ENCODE measurements around the gene DHX35. TPM values are rescaled to one million over a fixed set of nuclear protein-coding genes. Genes with fewer than 3 reads are reported as not detected.

Gene DHX35
- total and polyA plus RNA-seq, 2 of the 13 experiments (the other 11 are each of a cell fraction or from before 2014, with no cell fraction given): 25.8 to 28.7 TPM

GRCh38 chr20:39013662-39014109 lies 51.5 kb downstream of the DHX35 start (continued):
- TF ChIP-seq, protein P1, sequence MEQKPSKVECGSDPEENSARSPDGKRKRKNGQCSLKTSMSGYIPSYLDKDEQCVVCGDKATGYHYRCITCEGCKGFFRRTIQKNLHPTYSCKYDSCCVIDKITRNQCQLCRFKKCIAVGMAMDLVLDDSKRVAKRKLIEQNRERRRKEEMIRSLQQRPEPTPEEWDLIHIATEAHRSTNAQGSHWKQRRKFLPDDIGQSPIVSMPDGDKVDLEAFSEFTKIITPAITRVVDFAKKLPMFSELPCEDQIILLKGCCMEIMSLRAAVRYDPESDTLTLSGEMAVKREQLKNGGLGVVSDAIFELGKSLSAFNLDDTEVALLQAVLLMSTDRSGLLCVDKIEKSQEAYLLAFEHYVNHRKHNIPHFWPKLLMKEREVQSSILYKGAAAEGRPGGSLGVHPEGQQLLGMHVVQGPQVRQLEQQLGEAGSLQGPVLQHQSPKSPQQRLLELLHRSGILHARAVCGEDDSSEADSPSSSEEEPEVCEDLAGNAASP (CRISPR knock-in tag; IDR thresholded peaks at IDR 0.05; ENCODE audit: borderline replicate concordance): no peak
- TF ChIP-seq DNMT3B (CRISPR knock-in tag; conservative IDR thresholded peaks at IDR 0.05): no peak
- peak; percentile 78; the same call in 1 of the 2 replicates for TF ChIP-seq ZNF614 (CRISPR knock-in tag; IDR thresholded peaks at IDR 0.05; ENCODE audit: borderline replicate concordance)
- TF ChIP-seq CENPX (CRISPR knock-in tag; IDR thresholded peaks at IDR 0.05): no peak
- peak; percentile 83; the same call in 1 of the 2 replicates for TF ChIP-seq EHMT2 (IDR thresholded peaks at IDR 0.05; ENCODE audit: borderline replicate concordance, low read depth, low read length)
- TF ChIP-seq GLMP (CRISPR knock-in tag; IDR thresholded peaks at IDR 0.05; ENCODE audit: borderline replicate concordance): no peak
- TF ChIP-seq MAX (IDR thresholded peaks at IDR 0.05): peak; percentile 65

GRCh38 chr20:39016041-39016440 lies 53.9 kb downstream of the DHX35 start:
- Histone ChIP-seq H3K4me2 (ENCODE audit: low read depth, low read length) (no peak overlapping the region), H2AFZ (ENCODE audit: low read length) (no peak overlapping the region), H3K27ac (ENCODE audit: extremely low read length, insufficient read depth, low read length) (no peak overlapping the region), H3K36me3 (replicated peaks in 1 of 2; ENCODE audit: control insufficient read depth in 1 of 2, insufficient read depth in 2 of 2, low read length in 2 of 2) (peaks cover 23 to 59% of the 10 kb centered on the region in 2 experiments), H3K79me2 (ENCODE audit: insufficient read depth, low read length) (no peaks in the 10 kb centered on the region), H3K4me3 (replicated peaks in 1 of 3; ENCODE audit: insufficient read depth in 1 of 3, low read depth in 2 of 3, low read length in 3 of 3) (no peak overlapping the region), H3K9me3 (ENCODE audit: low read length) (no peaks in the 10 kb centered on the region), H3K27me3 (ENCODE audit: control insufficient read depth in 1 of 2, insufficient read depth in 2 of 2, low read length in 2 of 2) (no peaks in the 10 kb centered on the region), H3K9ac (ENCODE audit: insufficient read depth, low read depth, low read length) (no peak overlapping the region), H3K4me1 (ENCODE audit: insufficient read depth, low read length) (peaks cover 38% of the 10 kb centered on the region), H4K20me1 (ENCODE audit: insufficient read depth, low read length) (no peaks in the 10 kb centered on the region)
- DNase-seq (ENCODE audit: low spot score) (no peak), FAIRE-seq (no peak), ATAC-seq (no peak)
- ChIA-PET CTCF (ENCODE audit: low intra/inter-chr PET ratio, low total read pairs) (interaction anchor here (0.6 kb wide), 1 partner anchor 1454 kb away, joined by 4 read pairs; no protein-coding TSS in a partner anchor), POLR2A (no interaction called here)
- TF ChIP-seq SIX1 (CRISPR knock-in tag; IDR thresholded peaks at IDR 0.05; ENCODE audit: borderline replicate concordance) (peak; percentile 39; the same call in 1 of the 2 replicates), SATB2 (CRISPR knock-in tag; IDR thresholded peaks at IDR 0.05) (no peak)
- intact Hi-C loops (cut with micrococcal nuclease; ENCODE audit: unreplicated experiment) (no loop called here), in situ Hi-C loops (cut with HindIII; ENCODE audit: extremely low pct_ligation_motif_present, low pct_unique_long_range_greater_than_20kb) (no loop called here)
- no TSS peak for BruUV-seq (replicated peaks)
- WGBS (ENCODE audit: low lambda C conversion rate): 97% methylated on average over 3 of the region's 3 CpGs

All from HepG2 (cell line).